Choroid plexus epithelial cell (primary cell): ENCODE results near the gene CYP3A4.
"Not testable (repeated sequence)": the region's sequence is repeated elsewhere in the genome, so short reads cannot be mapped to it uniquely, and the experiment has no call there.

Experiments
- DNase-seq: peaks from one replicate; pipeline ENCODE4 v3.0.0-alpha.2; 2010; ENCODE audit warnings: low read depth
- H3K4me3 ChIP-seq: 2 replicates; pipeline ENCODE4 v1.5.1; 2011; ENCODE audit warnings: low read depth, mild to moderate bottlenecking, control low read depth, low read length, moderate library complexity
- CTCF ChIP-seq: conservative IDR thresholded peaks from 2 replicates; pipeline ENCODE4 v1.5.1; 2011; ENCODE audit warnings: low read depth, mild to moderate bottlenecking, control low read depth, inconsistent platforms, low read length, moderate library complexity

Gene CYP3A4

GRCh38 chr7:99806839-99807478, 23.0 kb upstream of the CYP3A4 start:
- no peak for TF ChIP-seq CTCF
- H3K4me3 ChIP-seq, result no peak overlapping the region

GRCh38 chr7:99805641-99806040, 21.7 kb upstream of the CYP3A4 start:
- TF ChIP-seq CTCF, result no peak
- DNase-seq, result no peak
- no peak overlapping the region for H3K4me3 ChIP-seq

More at GRCh38 chr7:99806839-99807478, 23.0 kb upstream of the CYP3A4 start:
- no peak for DNase-seq

GRCh38 chr7:99803118-99803517, 19.1 kb upstream of the CYP3A4 start:
- not testable (repeated sequence) for H3K4me3 ChIP-seq, DNase-seq

DNA sequence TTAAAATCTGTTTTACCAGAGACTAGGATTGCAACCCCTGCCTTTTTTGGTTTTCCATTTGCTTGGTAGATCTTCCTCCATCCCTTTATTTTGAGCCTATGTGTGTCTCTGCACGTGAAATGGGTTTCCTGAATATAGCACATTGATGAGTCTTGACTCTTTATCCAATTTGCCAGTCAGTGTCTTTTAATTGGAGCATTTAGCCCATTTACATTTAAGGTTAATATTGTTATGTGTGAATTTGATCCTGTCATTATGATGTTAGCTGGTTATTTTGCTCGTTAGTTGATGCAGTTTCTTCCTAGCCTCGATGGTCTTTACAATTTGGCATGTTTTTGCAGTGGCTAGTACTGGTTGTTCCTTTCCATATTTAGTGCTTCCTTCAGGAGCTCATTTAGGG, 17.4 kb upstream of the CYP3A4 start:
- not testable (repeated sequence) for H3K4me3 ChIP-seq, DNase-seq

DNA sequence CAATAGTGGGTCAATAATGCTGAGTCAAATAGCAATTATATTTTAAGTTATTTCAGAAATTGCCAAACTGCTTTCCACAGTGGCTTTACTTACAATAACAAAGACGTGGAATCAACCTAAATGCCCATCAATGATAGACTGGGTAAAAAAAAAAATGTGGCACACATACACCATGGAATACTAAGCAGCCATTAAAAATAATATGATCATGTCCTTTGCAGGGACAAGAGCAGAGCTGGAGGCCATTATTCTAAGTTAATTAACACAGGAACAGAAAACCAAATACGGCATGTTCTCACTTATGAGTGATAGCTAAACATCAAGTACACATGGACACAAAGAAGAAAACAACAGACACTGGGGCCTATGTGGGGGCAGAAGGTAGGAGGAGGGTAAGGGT, 15.0 kb upstream of the CYP3A4 start:
- TF ChIP-seq CTCF, result no peak
- H3K4me3 ChIP-seq, result no peak overlapping the region
- no peak for DNase-seq

GRCh38 chr7:99795864-99796263, 11.9 kb upstream of the CYP3A4 start:
- not testable (repeated sequence) for H3K4me3 ChIP-seq, DNase-seq

DNA sequence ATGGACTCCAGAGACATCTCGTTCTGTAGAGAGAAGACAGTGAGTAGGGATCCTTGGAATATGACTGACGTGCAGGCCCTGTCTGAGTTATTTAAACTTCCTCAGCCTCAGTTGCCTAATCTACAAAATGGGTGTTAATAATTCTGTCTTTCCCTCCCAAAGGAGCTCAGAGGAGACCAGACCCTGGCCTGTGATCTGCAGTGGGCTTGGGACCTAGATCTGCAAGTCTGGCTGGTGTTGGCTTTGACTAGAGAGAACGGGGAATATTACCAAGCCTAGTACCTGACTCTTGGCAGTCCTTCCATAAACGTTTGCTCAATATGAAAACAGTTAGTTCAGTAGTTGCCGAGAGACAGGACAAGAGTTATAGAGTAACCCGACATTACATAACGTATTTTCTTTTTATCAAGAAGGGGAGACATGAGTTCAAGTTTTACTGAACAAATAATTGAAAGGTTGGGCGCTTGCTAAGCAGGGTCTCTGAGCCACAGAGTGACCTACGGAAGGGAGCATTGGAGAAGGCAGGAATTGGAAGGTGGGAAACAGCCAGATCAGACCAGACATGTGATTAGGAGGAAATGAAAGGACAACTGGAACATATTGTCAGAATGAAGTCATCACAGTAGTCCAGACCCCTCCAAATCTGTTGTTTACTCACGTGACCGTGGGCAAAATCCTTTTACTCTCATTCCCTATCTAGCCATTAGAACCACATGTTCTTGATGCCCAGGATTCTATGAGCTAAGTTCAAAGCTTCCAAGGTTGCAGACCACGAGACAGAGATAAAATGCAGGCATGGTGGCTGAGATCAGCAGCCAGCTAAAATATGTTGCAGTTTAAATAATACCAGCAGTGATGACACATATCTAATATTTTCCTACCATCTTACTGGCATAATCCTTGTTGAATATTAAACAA, 10.9 kb upstream of the CYP3A4 start:
- TF ChIP-seq CTCF, result no peak

GRCh38 chr7:99793443-99793842, 9.5 kb upstream of the CYP3A4 start:
- DNase-seq, result no peak
- no peak for TF ChIP-seq CTCF
- no peak overlapping the region for H3K4me3 ChIP-seq

More for the DNA sequence above, 10.9 kb upstream of the CYP3A4 start:
- DNase-seq, result peak; percentile 4
- no peak overlapping the region for H3K4me3 ChIP-seq
